ENCODE data around the gene KRT12. TPM values are rescaled to one million over a fixed set of nuclear protein-coding genes. Genes with fewer than 3 reads are reported as not detected.
A peak's percentile ranks its signal among the peaks of the same experiment; 100 is the strongest.

KRT12 gene
- total and polyA plus RNA-seq, 2 of the 4 experiments (the other 2 are of a cell fraction): not detected

GRCh38 chr17:40818733-40819527 lies 48.1 kb downstream of the KRT12 start:
- no TSS peak for BruUV-seq (replicated peaks)
- 0% methylated on average over 34 of the region's 73 CpGs; no CpG with 5 or more reads in 1 of the 2 experiments for WGBS, 2 experiments (ENCODE audit: extremely low coverage in 2 of 2, insufficient read length in 1 of 2)

More at GRCh38 chr17:40818733-40819527, 48.1 kb downstream of the KRT12 start:
- Histone ChIP-seq H4K5ac (ENCODE audit: low read depth, low read length) (peak overlapping the region; percentile 97), H2BK15ac (ENCODE audit: low read depth, low read length) (peak overlapping the region; percentile 43; the same call in 2 of the 3 replicates), H3K18ac (ENCODE audit: low read depth, low read length) (peak overlapping the region; percentile 94; the same call in 1 of the 2 replicates), H3K27ac (ENCODE audit: insufficient read depth, low read length) (peak overlapping the region; percentile 79), H3K4me2 (ENCODE audit: low read depth, low read length) (peak overlapping the region; percentile 100), H3K4ac (ENCODE audit: low read depth, low read length) (peak overlapping the region; percentile 78), H3K9ac (ENCODE audit: low read depth, low read length) (peak overlapping the region; percentile 77), H2BK120ac (ENCODE audit: low read depth, low read length) (peak overlapping the region; percentile 60), H3K27me3 (ENCODE audit: control insufficient read depth, insufficient read depth, low read length) (no peaks in the 10 kb centered on the region), H4K91ac (ENCODE audit: insufficient read depth, low read depth, low read length) (peak overlapping the region; percentile 85), H3K56ac (ENCODE audit: extremely low read depth, insufficient read depth, low read length) (peak overlapping the region; percentile 87), H3K14ac (replicated peaks; ENCODE audit: low read depth, low read length) (peak overlapping the region; percentile 83), H2AK9ac (replicated peaks; ENCODE audit: low read depth, low read length, poor library complexity) (no peak overlapping the region), H2AK5ac (ENCODE audit: low read depth, low read length) (peak overlapping the region; percentile 83; the same call in 1 of the 2 replicates), H4K8ac (ENCODE audit: low read depth in 2 of 2, low read length in 2 of 2) (peak overlapping the region; percentile 97 to 99), H3K4me3 (ENCODE audit: insufficient read depth, low read depth, low read length) (peak overlapping the region; percentile 99), H2BK5ac (ENCODE audit: low read depth, low read length, poor library complexity, severe bottlenecking) (peak overlapping the region; percentile 88), H2BK20ac (ENCODE audit: low read depth, low read length) (no peak overlapping the region), H4K20me1 (ENCODE audit: insufficient read depth, low read length) (no peaks in the 10 kb centered on the region), H3K4me1 (ENCODE audit: control insufficient read depth, insufficient read depth, low read length) (peaks cover 5% of the 10 kb centered on the region; the same call in 1 of the 2 replicates), H3K23ac (ENCODE audit: low read depth, low read length) (peak overlapping the region; percentile 92), H3K36me3 (ENCODE audit: control insufficient read depth, insufficient read depth, low read length) (peaks cover 10% of the 10 kb centered on the region), H3K9me1 (ENCODE audit: insufficient read depth, low read length) (peaks cover 3% of the 10 kb centered on the region), H3K79me1 (ENCODE audit: low read depth in 1 of 2, low read length in 2 of 2) (peaks cover 30 to 38% of the 10 kb centered on the region in 2 experiments), H2AFZ (replicated peaks; ENCODE audit: low read length, poor library complexity) (peak overlapping the region; percentile 85), H3K9me3 (ENCODE audit: control insufficient read depth, insufficient read depth, low read length) (no peaks in the 10 kb centered on the region)
- peak; percentile 86 for ATAC-seq (ENCODE audit: low read depth)
- in situ Hi-C loops (cut with MboI; ENCODE audit: low sequenced_read_pairs) (no loop called here), dilution Hi-C loops (cut with HindIII; ENCODE audit: low sequenced_read_pairs, unreplicated experiment) (no loop called here), intact Hi-C loops (cut with micrococcal nuclease) (no loop called here)
- CTCF ChIA-PET: interaction anchor here (0.8 to 1.6 kb wide), 3 partner anchors 597 to 844 kb away, joined by 3 to 6 read pairs (median 4); no protein-coding TSS in a partner anchor
- TF ChIP-seq CHD1 (IDR thresholded peaks at IDR 0.05; ENCODE audit: low read depth, low read length) (0 out of 2 replicates have a peak, but pooled peaks have one; percentile 5), MAFK (IDR thresholded peaks at IDR 0.05; ENCODE audit: low read depth, low read length) (peak; percentile 45), CEBPB (IDR thresholded peaks at IDR 0.05; ENCODE audit: low read depth, low read length) (no peak), POLR2A (IDR thresholded peaks at IDR 0.05; ENCODE audit: low read depth, low read length) (peak; percentile 68), MAZ (IDR thresholded peaks at IDR 0.05; ENCODE audit: borderline replicate concordance, low read depth, low read length) (peak; percentile 29; the same call in 1 of the 2 replicates), CTCF (conservative IDR thresholded peaks at IDR 0.05; ENCODE audit: low read depth, low read length) (0 out of 2 replicates have a peak, but pooled peaks have one; percentile 0)
- POLR2A ChIA-PET (ENCODE audit: unreplicated experiment): interaction anchor here (0.6 to 1.1 kb wide), 7 partner anchors 10 to 871 kb away, joined by 3 to 12 read pairs (median 4); no protein-coding TSS in a partner anchor
- peak; percentile 73 for DNase-seq

All from IMR-90 (cell line).